ENCODE results near the gene IGFBPL1. TPM values are rescaled to one million over a fixed set of nuclear protein-coding genes. Genes with fewer than 3 reads are reported as not detected.

Gene IGFBPL1
- total RNA-seq, 2 experiments from 2014 or later = not detected

DNA sequence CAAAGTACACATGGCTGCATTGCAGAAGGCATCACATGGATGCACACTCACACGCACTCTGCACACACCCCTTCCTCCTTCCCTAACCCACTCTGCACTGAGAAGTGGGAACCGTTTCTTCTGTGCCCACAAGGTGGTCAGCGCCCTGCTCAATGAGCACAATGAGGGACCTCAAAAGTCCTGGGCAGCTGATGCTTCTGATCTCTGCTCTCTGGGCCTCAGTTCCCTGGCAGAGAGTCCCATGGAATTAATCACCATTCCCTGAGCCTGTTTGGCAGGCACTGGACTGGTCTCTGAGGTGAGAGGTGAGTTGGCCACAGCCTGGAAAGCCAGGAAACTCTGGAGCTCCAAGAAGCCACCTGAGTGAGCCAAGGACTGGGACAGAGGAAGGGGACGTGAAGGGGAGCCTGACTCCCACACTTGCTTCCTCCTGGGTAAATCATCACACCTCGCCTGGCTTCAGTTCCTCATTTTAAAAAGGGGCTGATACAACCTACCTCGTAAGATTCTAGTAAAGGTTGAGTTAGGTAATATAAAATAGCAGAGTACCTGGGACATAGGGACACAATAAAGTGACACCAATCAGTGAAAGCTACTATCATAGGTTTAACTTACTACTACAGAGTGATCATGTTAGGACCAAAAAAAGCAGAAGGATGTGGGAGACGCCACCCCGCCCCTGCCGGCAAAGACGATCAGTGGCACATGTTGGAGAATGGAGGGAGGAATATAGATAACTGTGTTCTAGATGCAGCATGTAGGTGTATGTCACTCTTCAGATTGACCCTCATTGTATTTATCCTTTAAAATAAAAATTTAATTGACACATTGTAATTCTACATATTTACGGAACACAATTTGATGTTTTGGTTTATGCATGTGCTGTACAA lies 21.1 kb upstream of the IGFBPL1 start:
- Histone ChIP-seq H2AFZ (ENCODE audit: low read length) (no peak overlapping the region), H4K20me1 (ENCODE audit: insufficient read depth, low read length) (no peaks in the 10 kb centered on the region), H3K9me3 (ENCODE audit: low read length) (no peaks in the 10 kb centered on the region), H3K9me2 (ENCODE audit: insufficient read depth, low read length) (no peaks in the 10 kb centered on the region), H3K4me3 (ENCODE audit: low read depth, low read length, poor library complexity, severe bottlenecking) (no peak overlapping the region), H3K4me2 (ENCODE audit: low read length) (no peak overlapping the region), H3K36me3 (ENCODE audit: insufficient read depth, low read length) (no peaks in the 10 kb centered on the region), H3K4me1 (ENCODE audit: insufficient read depth, low read length, poor library complexity, severe bottlenecking) (no peaks in the 10 kb centered on the region), H3K79me2 (ENCODE audit: insufficient read depth, low read depth, low read length) (no peaks in the 10 kb centered on the region), H3K27ac (ENCODE audit: low read depth, low read length, poor library complexity, severe bottlenecking) (no peak overlapping the region)
- peak; percentile 1 for DNase-seq (ENCODE audit: low spot score)
- TF ChIP-seq, protein P1, sequence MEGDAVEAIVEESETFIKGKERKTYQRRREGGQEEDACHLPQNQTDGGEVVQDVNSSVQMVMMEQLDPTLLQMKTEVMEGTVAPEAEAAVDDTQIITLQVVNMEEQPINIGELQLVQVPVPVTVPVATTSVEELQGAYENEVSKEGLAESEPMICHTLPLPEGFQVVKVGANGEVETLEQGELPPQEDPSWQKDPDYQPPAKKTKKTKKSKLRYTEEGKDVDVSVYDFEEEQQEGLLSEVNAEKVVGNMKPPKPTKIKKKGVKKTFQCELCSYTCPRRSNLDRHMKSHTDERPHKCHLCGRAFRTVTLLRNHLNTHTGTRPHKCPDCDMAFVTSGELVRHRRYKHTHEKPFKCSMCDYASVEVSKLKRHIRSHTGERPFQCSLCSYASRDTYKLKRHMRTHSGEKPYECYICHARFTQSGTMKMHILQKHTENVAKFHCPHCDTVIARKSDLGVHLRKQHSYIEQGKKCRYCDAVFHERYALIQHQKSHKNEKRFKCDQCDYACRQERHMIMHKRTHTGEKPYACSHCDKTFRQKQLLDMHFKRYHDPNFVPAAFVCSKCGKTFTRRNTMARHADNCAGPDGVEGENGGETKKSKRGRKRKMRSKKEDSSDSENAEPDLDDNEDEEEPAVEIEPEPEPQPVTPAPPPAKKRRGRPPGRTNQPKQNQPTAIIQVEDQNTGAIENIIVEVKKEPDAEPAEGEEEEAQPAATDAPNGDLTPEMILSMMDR (conservative IDR thresholded peaks at IDR 0.05; ENCODE audit: low read length) = no peak
- no peak for TF ChIP-seq EZH2phosphoT487 (IDR thresholded peaks at IDR 0.05; ENCODE audit: borderline replicate concordance, low read depth, low read length)
- CTCF ChIA-PET (ENCODE audit: unreplicated experiment) = no interaction called here
- intact Hi-C loops (cut with micrococcal nuclease; ENCODE audit: unreplicated experiment) = no loop called here
- BruUV-seq (replicated peaks) = no TSS peak
- POLR2A ChIA-PET = no interaction called here

GRCh38 chr9:38443597-38443996 lies 19.3 kb upstream of the IGFBPL1 start:
- no peaks in the 10 kb centered on the region for H4K20me1 ChIP-seq (ENCODE audit: insufficient read depth, low read length)

More at GRCh38 chr9:38443597-38443996, 19.3 kb upstream of the IGFBPL1 start:
- ChIA-PET CTCF (ENCODE audit: unreplicated experiment) (no interaction called here), POLR2A (interaction anchor here (0.5 to 0.6 kb wide), 2 partner anchors 287 to 335 kb away, joined by 3 read pairs; no protein-coding TSS in a partner anchor)
- H3K9me3 ChIP-seq (ENCODE audit: low read length) = no peaks in the 10 kb centered on the region
- H3K79me2 ChIP-seq (ENCODE audit: insufficient read depth, low read depth, low read length) = no peaks in the 10 kb centered on the region
- BruUV-seq (replicated peaks) = no TSS peak
- no peak for TF ChIP-seq EZH2phosphoT487 (IDR thresholded peaks at IDR 0.05; ENCODE audit: borderline replicate concordance, low read depth, low read length)
- TF ChIP-seq, protein P1 (conservative IDR thresholded peaks at IDR 0.05; ENCODE audit: low read length) = no peak
- H3K4me2 ChIP-seq (ENCODE audit: low read length) = no peak overlapping the region
- no peaks in the 10 kb centered on the region for H3K4me1 ChIP-seq (ENCODE audit: insufficient read depth, low read length, poor library complexity, severe bottlenecking)
- intact Hi-C loops (cut with micrococcal nuclease; ENCODE audit: unreplicated experiment) = no loop called here
- no peak overlapping the region for H2AFZ ChIP-seq (ENCODE audit: low read length)
- no peak for DNase-seq (ENCODE audit: low spot score)
- no peaks in the 10 kb centered on the region for H3K36me3 ChIP-seq (ENCODE audit: insufficient read depth, low read length)
- H3K9me2 ChIP-seq (ENCODE audit: insufficient read depth, low read length) = no peaks in the 10 kb centered on the region
- H3K4me3 ChIP-seq (ENCODE audit: low read depth, low read length, poor library complexity, severe bottlenecking) = no peak overlapping the region
- H3K27ac ChIP-seq (ENCODE audit: low read depth, low read length, poor library complexity, severe bottlenecking) = no peak overlapping the region
